Kidney (tissue), 14 donors: ENCODE results near the gene EGFL8. TPM values are rescaled to one million over a fixed set of nuclear protein-coding genes. Genes with fewer than 3 reads are reported as not detected.

Experiments used
- DNase-seq, 5 donors: peaks; one replicate each; pipeline ENCODE4 v3.0.0-alpha.2; 2013 to 2020
- FAIRE-seq: peaks from 2 replicates; lab custom pipeline; 2012; peaks lifted over from hg19 to GRCh38; lab: Jason Lieb, UNC
- H3K27ac ChIP-seq, 2 donors: one replicate each; pipeline ENCODE4 v1.7.0; 2013; ENCODE audit warnings: low read depth in 2 of 2, low read length in 2 of 2, inconsistent platforms in 1 of 2
- H3K27me3 ChIP-seq: one replicate; pipeline ENCODE4 v1.7.1; 2013; ENCODE audit warnings: low read length, inconsistent platforms; ENCODE audit not compliant: control insufficient read depth, insufficient read depth
- H3K36me3 ChIP-seq, 3 donors: one replicate each; pipeline versions ENCODE4 v1.7.0 to v1.7.1; 2013; ENCODE audit warnings: low read length in 3 of 3, control low read depth in 1 of 3, inconsistent platforms in 1 of 3; ENCODE audit not compliant: insufficient read depth in 3 of 3, control insufficient read depth in 2 of 3
- H3K4me1 ChIP-seq, 3 donors: one replicate each; pipeline versions ENCODE4 v1.7.0 to v1.7.1; 2013; ENCODE audit warnings: low read length in 3 of 3, inconsistent platforms in 1 of 3, low read depth in 1 of 3; ENCODE audit not compliant: control insufficient read depth in 2 of 3, insufficient read depth in 2 of 3
- H3K4me3 ChIP-seq, 3 donors: one replicate each; pipeline versions ENCODE4 v1.7.0 to v1.8.1; 2013; ENCODE audit warnings: low read length in 3 of 3, control low read depth in 1 of 3, inconsistent platforms in 1 of 3
- H3K9ac ChIP-seq, 3 donors: one replicate each; pipeline versions ENCODE4 v1.7.0 to v1.7.1; 2013; ENCODE audit warnings: low read length in 3 of 3, control low read depth in 1 of 3, inconsistent platforms in 1 of 3
- H3K9me3 ChIP-seq, 3 donors: one replicate each; pipeline versions ENCODE4 v1.7.0 to v1.7.1; 2013; ENCODE audit warnings: low read length in 3 of 3, control low read depth in 1 of 3, inconsistent platforms in 1 of 3; ENCODE audit not compliant: control insufficient read depth in 2 of 3, insufficient read depth in 1 of 3
- intact Hi-C: fragments of 100-400 bp; cut with DNase I; formaldehyde crosslinking; loops from one replicate; pipeline ENCODE4 v1.11.1; 2022
- polyA plus RNA-seq: library from polyadenylated mRNA; stranded (reverse); fragments of 350-450 nt; fragmentation: Illumina TruSeq; extraction: RNeasy Lipid Tissue Mini Kit (QIAGEN cat#74804); gene quantifications from one replicate; pipeline ENCODE4 v1.2.3, GENCODE V29; 2014; ENCODE audit warnings: low read depth, low replicate concordance; ENCODE audit not compliant: insufficient read depth
- total RNA-seq: library from RNA; stranded (reverse); fragmentation: NEBNext Ultra II Directional; extraction: Animal tissue kit (Norgen Biotek cat#: 25700); gene quantifications from one replicate; pipeline ENCODE4 v1.2.1, GENCODE V29; 2021
- TF ChIP-seq, protein P1 (sequence below): IDR thresholded peaks from 3 replicates; pipeline ENCODE4 v1.5.1; 2012; ENCODE audit warnings: mild to moderate bottlenecking, moderate library complexity, borderline replicate concordance; ENCODE audit not compliant: insufficient read depth; ENCODE audit errors: extremely low read depth
- donor health status: control.
- donor health status: control.
- donor health status: control.
- donor health status: control.
- donor health status: control.
- donor health status: DM: yes; HTN: yes; CAD: no.
- donor health status: Normal renal cell carcinoma (clear cell type).

Gene EGFL8
- total and polyA plus RNA-seq, 2 donors from 2014 or later: 15.0 to 18.3 TPM

DNA sequence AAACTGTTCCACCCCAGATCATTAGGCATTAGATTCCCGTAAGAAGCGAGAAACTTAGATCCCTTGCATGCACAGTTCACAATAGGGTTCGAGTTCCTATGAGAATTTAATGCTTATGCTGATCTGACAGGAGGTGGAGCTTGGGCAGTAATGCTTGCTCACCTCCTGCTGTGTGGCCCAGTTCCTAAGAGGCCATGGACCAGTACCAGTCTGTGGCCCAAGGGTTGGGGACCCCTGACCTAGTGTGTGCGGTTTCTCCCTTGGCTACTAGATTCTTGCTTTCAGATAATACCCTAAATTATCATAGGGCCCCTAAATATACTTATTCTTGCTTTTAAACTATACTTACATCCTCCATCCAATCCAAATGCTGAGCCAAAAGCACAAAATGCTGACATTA is 30.0 kb downstream of the EGFL8 start:
- DNase-seq: peak in 1 of 5 donors; percentile 42
- peak overlapping the region in 1 of 2 donors; percentile 98 for H3K27ac ChIP-seq
- intact Hi-C loops: no loop called here
- peaks cover 2 to 26% (median 19%) of the 10 kb centered on the region in 3 donors for H3K4me1 ChIP-seq
- no peaks in the 10 kb centered on the region for H3K9me3 ChIP-seq
- H3K27me3 ChIP-seq: no peaks in the 10 kb centered on the region
- TF ChIP-seq, protein P1, sequence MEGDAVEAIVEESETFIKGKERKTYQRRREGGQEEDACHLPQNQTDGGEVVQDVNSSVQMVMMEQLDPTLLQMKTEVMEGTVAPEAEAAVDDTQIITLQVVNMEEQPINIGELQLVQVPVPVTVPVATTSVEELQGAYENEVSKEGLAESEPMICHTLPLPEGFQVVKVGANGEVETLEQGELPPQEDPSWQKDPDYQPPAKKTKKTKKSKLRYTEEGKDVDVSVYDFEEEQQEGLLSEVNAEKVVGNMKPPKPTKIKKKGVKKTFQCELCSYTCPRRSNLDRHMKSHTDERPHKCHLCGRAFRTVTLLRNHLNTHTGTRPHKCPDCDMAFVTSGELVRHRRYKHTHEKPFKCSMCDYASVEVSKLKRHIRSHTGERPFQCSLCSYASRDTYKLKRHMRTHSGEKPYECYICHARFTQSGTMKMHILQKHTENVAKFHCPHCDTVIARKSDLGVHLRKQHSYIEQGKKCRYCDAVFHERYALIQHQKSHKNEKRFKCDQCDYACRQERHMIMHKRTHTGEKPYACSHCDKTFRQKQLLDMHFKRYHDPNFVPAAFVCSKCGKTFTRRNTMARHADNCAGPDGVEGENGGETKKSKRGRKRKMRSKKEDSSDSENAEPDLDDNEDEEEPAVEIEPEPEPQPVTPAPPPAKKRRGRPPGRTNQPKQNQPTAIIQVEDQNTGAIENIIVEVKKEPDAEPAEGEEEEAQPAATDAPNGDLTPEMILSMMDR: no peak
- H3K9ac ChIP-seq: no peak overlapping the region
- H3K36me3 ChIP-seq: no peaks in the 10 kb centered on the region
- no peak for FAIRE-seq
- H3K4me3 ChIP-seq: no peak overlapping the region

DNA sequence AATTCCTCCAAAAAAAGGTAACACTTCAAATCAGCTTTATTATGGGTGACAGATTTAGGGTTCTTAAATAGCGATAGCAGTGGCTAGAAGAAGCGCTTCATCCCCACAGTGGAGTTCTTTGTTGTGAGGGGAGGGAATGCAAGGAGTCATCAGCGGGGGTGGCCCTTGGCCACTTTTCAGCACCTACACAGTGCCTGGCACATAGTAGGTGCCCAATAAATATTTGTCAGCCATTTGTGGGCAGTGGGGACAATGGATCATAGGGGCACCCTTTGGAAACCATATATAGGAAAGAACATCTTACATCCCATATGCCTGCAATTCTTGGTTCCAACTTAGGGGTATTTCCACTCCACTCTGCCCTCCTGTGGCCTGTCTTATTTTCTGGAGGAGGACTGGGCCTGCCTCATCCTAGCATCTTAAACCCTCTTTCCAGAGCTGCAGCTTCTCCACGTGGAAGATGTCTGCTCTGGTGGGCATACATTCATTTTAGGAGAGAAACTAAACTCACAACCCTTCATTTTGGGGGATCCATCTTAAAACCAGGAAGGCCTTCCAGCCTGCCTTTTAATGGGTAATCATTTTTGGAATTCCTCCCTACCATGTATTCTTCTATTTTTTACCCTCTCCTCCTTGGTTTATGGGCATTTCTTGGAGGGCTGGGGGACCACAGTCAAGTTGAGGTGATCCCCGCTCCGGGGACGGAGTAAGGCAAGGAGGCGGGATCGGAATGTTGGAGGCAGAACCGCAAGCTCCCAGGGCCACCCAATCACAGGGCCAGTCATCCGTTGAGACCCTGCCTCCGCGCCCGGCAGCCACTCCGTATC is 30.6 kb downstream of the EGFL8 start:
- Histone ChIP-seq H3K9me3 (no peaks in the 10 kb centered on the region), H3K9ac (peak overlapping the region; percentile 65 to 94 (median 76)), H3K27me3 (no peaks in the 10 kb centered on the region), H3K36me3 (no peaks in the 10 kb centered on the region), H3K4me1 (peaks cover 2 to 26% (median 19%) of the 10 kb centered on the region in 3 donors), H3K4me3 (peak overlapping the region; percentile 57 to 73 (median 63)), H3K27ac (peak overlapping the region; percentile 84 to 98)
- intact Hi-C loops: no loop called here
- TF ChIP-seq, protein P1: peak; percentile 46
- peak in 4 of 5 donors; percentile 39 to 78 (median 63) for DNase-seq
- FAIRE-seq: no peak

DNA sequence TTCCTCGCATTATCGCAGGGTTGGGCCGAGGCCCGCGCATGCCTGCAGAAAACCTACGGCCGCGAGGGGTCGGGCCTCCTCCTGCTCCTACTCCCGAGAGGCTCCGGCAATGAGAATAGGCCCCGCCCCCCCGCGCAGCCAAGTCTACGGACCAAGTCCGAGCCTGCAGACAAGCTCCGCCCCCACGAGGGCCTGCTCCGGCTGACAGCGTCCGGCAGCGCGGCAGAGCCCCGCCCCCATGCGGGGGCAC is 31.2 kb downstream of the EGFL8 start:
- Histone ChIP-seq H3K4me3 (peak overlapping the region in 1 of 3 donors; percentile 95), H3K36me3 (no peaks in the 10 kb centered on the region), H3K4me1 (peaks cover 2 to 26% (median 19%) of the 10 kb centered on the region in 3 donors), H3K9ac (peak overlapping the region in 1 of 3 donors; percentile 100), H3K27me3 (no peaks in the 10 kb centered on the region), H3K9me3 (no peaks in the 10 kb centered on the region), H3K27ac (peak overlapping the region; percentile 100)
- FAIRE-seq: peak; percentile 94
- DNase-seq: peak; percentile 100
- TF ChIP-seq, protein P1: peak; percentile 2
- intact Hi-C loops: no loop called here
